Endothelial cell of umbilical vein (primary cell): ENCODE measurements around the gene SMCP. TPM values are rescaled to one million over a fixed set of nuclear protein-coding genes. Genes with fewer than 3 reads are reported as not detected.

Experiments
- BruUV-seq: library from RNA; stranded (reverse); fragments of 400-500 nt; replicated peaks from 2 replicates; lab custom pipeline; 2021; lab: Mats Ljungman, UMichigan
- CTCF ChIA-PET: fragments of 300-600, 350-600 bp; sonication (Branson Sonifier 250); formaldehyde crosslinking; loops from one replicate; lab custom pipeline; 2021; ENCODE audit warnings: antibody characterized with exemption, inconsistent platforms; lab: Charles Lee
- POLR2A ChIA-PET: fragments of 300-600, 350-600 bp; sonication (Branson Sonifier 250); formaldehyde crosslinking; loops from one replicate; lab custom pipeline; 2021; ENCODE audit warnings: antibody characterized with exemption, inconsistent platforms; lab: Charles Lee
- DNase-seq: peaks from one replicate; pipeline ENCODE4 v3.0.0-alpha.2; 2011; ENCODE audit warnings: low read depth, low spot score
- FAIRE-seq: peaks from 2 replicates; lab custom pipeline; 2011; peaks lifted over from hg19 to GRCh38; lab: Jason Lieb, UNC
- H2AFZ ChIP-seq: 2 replicates; pipeline ENCODE4 v1.6.0; 2012; ENCODE audit warnings: low read depth, low read length, control low read depth, inconsistent platforms
- H3K27ac ChIP-seq: 2 replicates; pipeline ENCODE4 v1.5.1; 2011; ENCODE audit warnings: low read depth, mild to moderate bottlenecking, control low read depth, low read length, moderate library complexity; ENCODE audit not compliant: insufficient read depth
- H3K27me3 ChIP-seq, 2 experiments: 2 replicates each; pipeline versions ENCODE4 v1.6.0 to v1.6.1; 2011; ENCODE audit warnings: low read length in 2 of 2, mixed read lengths in 1 of 2; ENCODE audit not compliant: control insufficient read depth in 2 of 2, insufficient read depth in 2 of 2
- H3K36me3 ChIP-seq, 2 experiments: 2 replicates in 1 of 2; 3 replicates in 1 of 2; pipeline ENCODE4 v1.5.1; 2011; ENCODE audit warnings: low read length in 2 of 2, mild to moderate bottlenecking in 1 of 2, moderate library complexity in 1 of 2; ENCODE audit not compliant: control insufficient read depth in 2 of 2, insufficient read depth in 2 of 2; ENCODE audit errors: extremely low read depth in 1 of 2
- H3K4me1 ChIP-seq: 3 replicates; pipeline ENCODE4 v1.5.1; 2011; ENCODE audit warnings: mild to moderate bottlenecking, low read length; ENCODE audit not compliant: control insufficient read depth, insufficient read depth; ENCODE audit errors: extremely low read depth
- H3K4me2 ChIP-seq: 2 replicates; pipeline ENCODE4 v1.6.1; 2011; ENCODE audit warnings: low read length, control low read depth, mixed read lengths; ENCODE audit not compliant: insufficient read depth
- H3K4me3 ChIP-seq, 3 experiments: fragments of 200-600 bp in 1 of 3; sonication (generic), shearing (Covaris generic) in 1 of 3; replicated peaks in 1 of 3; 2 replicates each; pipeline ENCODE4 v1.5.1; 2011 to 2016; ENCODE audit warnings: control low read depth in 3 of 3, low read length in 3 of 3, mild to moderate bottlenecking in 2 of 3, inconsistent platforms in 1 of 3, low read depth in 1 of 3, moderate library complexity in 1 of 3; ENCODE audit not compliant: insufficient read depth in 1 of 3
- H3K79me2 ChIP-seq: 2 replicates; pipeline ENCODE4 v1.6.0; 2012; ENCODE audit warnings: low read length, inconsistent platforms; ENCODE audit not compliant: control insufficient read depth, insufficient read depth
- H3K9ac ChIP-seq: replicated peaks from 2 replicates; pipeline ENCODE3; 2011; ENCODE audit warnings: low read length, control low read depth; ENCODE audit not compliant: insufficient read depth; ENCODE audit errors: extremely low read depth
- H3K9me1 ChIP-seq: replicated peaks from 3 replicates; pipeline ENCODE4 v1.6.0; 2011; ENCODE audit warnings: mild to moderate bottlenecking, low read length; ENCODE audit not compliant: control insufficient read depth, insufficient read depth; ENCODE audit errors: extremely low read depth
- H3K9me3 ChIP-seq: replicated peaks from 2 replicates; pipeline ENCODE4 v1.5.1; 2012; ENCODE audit warnings: low read length, inconsistent platforms; ENCODE audit not compliant: control insufficient read depth, insufficient read depth
- H4K20me1 ChIP-seq: replicated peaks from 2 replicates; pipeline ENCODE3; 2011; ENCODE audit warnings: mild to moderate bottlenecking, low read length; ENCODE audit not compliant: control insufficient read depth, insufficient read depth; ENCODE audit errors: extremely low read depth
- CTCF ChIP-seq, 2 donors: IDR thresholded peaks; 1 replicate in 1 of 2; 2 replicates in 1 of 2; pipeline ENCODE4 v1.5.1; 2011; ENCODE audit warnings: low read length in 2 of 2, mild to moderate bottlenecking in 2 of 2, moderate library complexity in 2 of 2, control low read depth in 1 of 2, inconsistent platforms in 1 of 2, low read depth in 1 of 2; ENCODE audit not compliant: insufficient read depth in 1 of 2; ENCODE audit errors: extremely low read depth in 1 of 2
- EZH2 ChIP-seq: IDR thresholded peaks from 2 replicates; pipeline ENCODE4 v1.6.1; 2012; ENCODE audit warnings: borderline replicate concordance, low read depth, mild to moderate bottlenecking, moderate library complexity, low read length, inconsistent platforms; ENCODE audit not compliant: severe bottlenecking
- FOS ChIP-seq: IDR thresholded peaks from 2 replicates; pipeline ENCODE4 v1.6.1; 2011; ENCODE audit warnings: mild to moderate bottlenecking, low read length, moderate library complexity, borderline replicate concordance; ENCODE audit not compliant: insufficient read depth
- GATA2 ChIP-seq: IDR thresholded peaks from 2 replicates; pipeline ENCODE4 v1.7.0; 2011; ENCODE audit warnings: low read depth, mild to moderate bottlenecking, moderate library complexity, mixed read lengths, low read length; ENCODE audit not compliant: insufficient read length, insufficient read depth
- JUN ChIP-seq: IDR thresholded peaks from 2 replicates; pipeline ENCODE4 v1.6.1; 2011; ENCODE audit warnings: borderline replicate concordance, low read depth; ENCODE audit not compliant: insufficient read length, insufficient read depth
- MYC ChIP-seq: IDR thresholded peaks from one replicate; pipeline ENCODE4 v1.6.1; 2011; ENCODE audit warnings: mild to moderate bottlenecking, low read depth, low read length
- POLR2A ChIP-seq: IDR thresholded peaks from 2 replicates; pipeline ENCODE4 v1.6.1; 2012; ENCODE audit warnings: low read depth, mild to moderate bottlenecking, control low read depth, low read length
- POLR2AphosphoS5 ChIP-seq: IDR thresholded peaks from 2 replicates; pipeline ENCODE4 v1.6.1; 2012; ENCODE audit warnings: low read depth, mild to moderate bottlenecking, control low read depth, low read length, moderate library complexity; ENCODE audit not compliant: insufficient read depth
- dilution Hi-C: fragments of 300-500 bp; cut with MboI; formaldehyde crosslinking; loops from one replicate; pipeline ENCODE4 v1.15.0; 2019; ENCODE audit warnings: low sequenced_read_pairs; ENCODE audit not compliant: extremely low pct_ligation_motif_present
- intact Hi-C: fragments of 100-400 bp; cut with micrococcal nuclease; formaldehyde crosslinking; loops from one replicate; pipeline ENCODE4 v1.10.0; 2022
- polyA plus RNA-seq, 4 experiments: library from polyadenylated mRNA; depleted of rRNA in 3 of 4; stranded (reverse) in 3 of 4; unstranded in 1 of 4; fragments of >200 nt; gene quantifications; 2 replicates each; pipeline versions ENCODE4 v1.2.1 to v1.2.3, GENCODE V29; 2011 to 2012; ENCODE audit warnings: missing spikeins in 1 of 4
- total RNA-seq: library from RNA; stranded (reverse); gene quantifications from 2 replicates; pipeline ENCODE4 v1.2.3, GENCODE V29; 2021
- TF ChIP-seq, protein P1 (sequence below): IDR thresholded peaks from 2 replicates; pipeline ENCODE4 v1.6.1; 2011; ENCODE audit not compliant: insufficient read depth, insufficient read length

The SMCP gene
- total and polyA plus RNA-seq, 2 donors (not counting 3 experiments of a cell fraction or from before 2014, with no cell fraction given): not detected

GRCh38 chr1:152907686-152908601, 29.8 kb downstream of the SMCP start, which contains the start of gene IVL:
Gene IVL (plus strand): TSS chr1:152908546. CDS start chr1:152909798, 1,252 bp downstream.
- POLR2A ChIA-PET: no interaction called here
- intact Hi-C loops: no loop called here

DNA sequence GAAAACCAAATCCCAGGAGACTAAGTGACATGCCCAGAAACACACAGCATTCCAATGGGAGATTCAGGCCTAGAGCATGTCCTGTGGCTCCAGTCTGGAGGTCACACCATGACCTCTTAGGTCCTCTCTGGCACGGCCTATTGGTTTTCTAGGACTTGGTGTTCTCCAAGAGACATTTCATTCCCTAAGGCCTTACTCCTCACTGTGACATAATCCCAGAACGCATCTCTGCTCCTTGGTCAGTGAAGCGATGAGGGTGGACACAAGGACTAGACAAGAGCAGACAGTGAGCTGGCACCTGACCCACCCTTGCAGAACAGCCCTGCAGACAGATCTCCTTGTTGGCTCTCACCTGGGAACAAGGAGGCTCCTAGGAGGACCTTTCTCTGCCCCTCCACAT, 31.1 kb downstream of the SMCP start:
- no peaks in the 10 kb centered on the region for H3K9me3 ChIP-seq
- FAIRE-seq: no peak
- intact Hi-C loops (no loop called here), dilution Hi-C loops (no loop called here)
- no peaks in the 10 kb centered on the region for H3K79me2 ChIP-seq
- no peaks in the 10 kb centered on the region for H3K4me1 ChIP-seq
- H3K4me2 ChIP-seq: no peak overlapping the region
- no peak overlapping the region for H3K27ac ChIP-seq
- H3K36me3 ChIP-seq: no peaks in the 10 kb centered on the region
- H4K20me1 ChIP-seq: no peaks in the 10 kb centered on the region
- no peak overlapping the region for H3K4me3 ChIP-seq
- no peak overlapping the region for H2AFZ ChIP-seq
- CTCF ChIA-PET: no interaction called here
- no peaks in the 10 kb centered on the region for H3K9me1 ChIP-seq
- no peak for DNase-seq
- BruUV-seq: no TSS peak
- no peak overlapping the region for H3K9ac ChIP-seq
- POLR2A ChIA-PET: no interaction called here
- TF ChIP-seq POLR2AphosphoS5 (no peak), MYC (no peak), JUN (no peak), FOS (no peak), CTCF (IDR thresholded peaks at IDR 0.05; ENCODE audit: extremely low read depth in 1 of 2, insufficient read depth in 1 of 2, low read depth in 1 of 2, low read length in 2 of 2) (no peak), POLR2A (no peak), GATA2 (no peak), EZH2 (no peak)
- TF ChIP-seq, protein P1, sequence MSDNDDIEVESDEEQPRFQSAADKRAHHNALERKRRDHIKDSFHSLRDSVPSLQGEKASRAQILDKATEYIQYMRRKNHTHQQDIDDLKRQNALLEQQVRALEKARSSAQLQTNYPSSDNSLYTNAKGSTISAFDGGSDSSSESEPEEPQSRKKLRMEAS: no peak
- no peaks in the 10 kb centered on the region for H3K27me3 ChIP-seq

More at GRCh38 chr1:152907686-152908601, 29.8 kb downstream of the SMCP start, which contains the start of gene IVL:
- TF ChIP-seq FOS (no peak), POLR2A (no peak), POLR2AphosphoS5 (no peak)
- H3K9ac ChIP-seq: no peak within 1 kb of the TSS
- no peaks in the 10 kb centered on the region for H3K27me3 ChIP-seq
- H3K36me3 ChIP-seq: no peaks in the 10 kb centered on the region
- BruUV-seq: no TSS peak
- DNase-seq (no peak), FAIRE-seq (no peak)
- no peak within 1 kb of the TSS for H3K4me2 ChIP-seq
- no peak within 1 kb of the TSS for H3K4me3 ChIP-seq
- CTCF ChIA-PET: no interaction called here
- no peaks in the 10 kb centered on the region for H3K9me3 ChIP-seq
- no peak within 1 kb of the TSS for H3K27ac ChIP-seq
- H3K9me1 ChIP-seq: no peaks in the 10 kb centered on the region
- dilution Hi-C loops: no loop called here
- no peaks in the 10 kb centered on the region for H4K20me1 ChIP-seq
- no peaks in the 10 kb centered on the region for H3K4me1 ChIP-seq
- H2AFZ ChIP-seq: no peak within 1 kb of the TSS
- no peaks in the 10 kb centered on the region for H3K79me2 ChIP-seq
